ENCODE data around the gene ERCC2. TPM values are rescaled to one million over a fixed set of nuclear protein-coding genes. Genes with fewer than 3 reads are reported as not detected.

Gene ERCC2
- total and polyA plus RNA-seq, 2 donors: 5.0 to 14.2 TPM

- no peaks in the 10 kb centered on the region for H3K36me3 ChIP-seq (ENCODE audit: control insufficient read depth in 2 of 2, insufficient read depth in 2 of 2, low read length in 1 of 2)
- peaks cover 14 to 60% of the 10 kb centered on the region in 2 donors for H3K27me3 ChIP-seq (ENCODE audit: control insufficient read depth in 2 of 2, insufficient read depth in 1 of 2, low read length in 1 of 2)
- no peak overlapping the region for H3K4me3 ChIP-seq (ENCODE audit: low read length in 2 of 2)
- DNase-seq (ENCODE audit: low read depth in 6 of 9, low spot score in 9 of 9): no peak
- 17% methylated on average over 75 of the region's 75 CpGs for WGBS
- no peak overlapping the region for H3K27ac ChIP-seq (ENCODE audit: low read depth in 1 of 2, low read length in 1 of 2)
- H3K9me3 ChIP-seq (ENCODE audit: control insufficient read depth in 2 of 2, insufficient read depth in 1 of 2, low read length in 1 of 2): peaks cover 0 to 9% of the 10 kb centered on the region in 2 donors
- H3K4me1 ChIP-seq (ENCODE audit: control insufficient read depth in 2 of 2, insufficient read depth in 2 of 2, low read length in 2 of 2): peaks cover 0 to 5% of the 10 kb centered on the region in 2 donors
These were observed 15.2 kb upstream of the ERCC2 start for GRCh38 chr19:45385392-45386221.

DNA sequence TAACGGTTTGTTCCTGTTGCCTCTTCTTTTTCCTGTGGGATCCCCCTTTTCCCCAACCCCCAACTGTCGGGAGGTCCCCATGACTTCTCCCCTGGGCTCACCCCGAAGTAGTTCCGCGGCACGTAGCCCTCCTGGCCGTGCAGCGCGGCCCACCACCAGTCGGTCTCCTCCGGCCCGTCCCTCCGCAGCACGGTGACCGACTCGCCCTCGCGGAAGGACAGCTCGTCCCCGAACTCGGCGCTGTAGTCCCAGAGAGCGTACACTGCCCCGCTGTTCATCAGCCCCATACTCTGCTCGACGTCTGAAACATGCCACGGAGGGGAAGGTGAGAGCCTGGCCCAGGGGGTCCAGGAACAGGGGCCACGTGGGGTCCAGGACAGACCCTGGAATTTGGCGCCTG lies 12.1 kb upstream of the ERCC2 start:
- 91% methylated on average over 29 of the region's 29 CpGs for WGBS
- Histone ChIP-seq H3K27ac (ENCODE audit: low read depth in 1 of 2, low read length in 1 of 2) (no peak overlapping the region), H3K36me3 (ENCODE audit: control insufficient read depth in 2 of 2, insufficient read depth in 2 of 2, low read length in 1 of 2) (no peaks in the 10 kb centered on the region), H3K27me3 (ENCODE audit: control insufficient read depth in 2 of 2, insufficient read depth in 1 of 2, low read length in 1 of 2) (peaks cover 14 to 50% of the 10 kb centered on the region in 2 donors), H3K4me1 (ENCODE audit: control insufficient read depth in 2 of 2, insufficient read depth in 2 of 2, low read length in 2 of 2) (peaks cover 0 to 5% of the 10 kb centered on the region in 2 donors), H3K9me3 (ENCODE audit: control insufficient read depth in 2 of 2, insufficient read depth in 1 of 2, low read length in 1 of 2) (peaks cover 0 to 9% of the 10 kb centered on the region in 2 donors), H3K4me3 (ENCODE audit: low read length in 2 of 2) (no peak overlapping the region)
- no peak for DNase-seq (ENCODE audit: low read depth in 6 of 9, low spot score in 9 of 9)

DNA sequence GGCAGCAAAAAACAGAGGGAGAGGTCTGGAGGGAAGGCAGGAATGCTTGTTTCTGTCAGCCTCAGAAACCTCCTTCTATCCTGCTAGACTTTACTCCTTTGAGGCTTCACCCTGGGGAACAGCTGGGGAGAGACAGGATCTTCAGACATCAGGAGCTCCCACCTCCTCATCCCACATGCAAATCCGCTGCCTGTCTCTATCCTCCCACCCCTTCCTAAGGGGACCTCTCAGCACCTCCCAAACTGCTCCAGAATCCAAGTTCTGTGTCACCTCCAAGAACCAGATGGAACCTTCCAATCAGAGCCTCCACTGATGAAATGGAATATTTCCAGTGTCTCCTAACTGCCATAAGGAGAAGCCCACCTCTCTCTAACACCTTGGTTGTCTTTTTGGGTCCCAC lies 9.7 kb upstream of the ERCC2 start:
- WGBS: 92% methylated on average over 1 of the region's 1 CpG
- no peaks in the 10 kb centered on the region for H3K36me3 ChIP-seq (ENCODE audit: control insufficient read depth in 2 of 2, insufficient read depth in 2 of 2, low read length in 1 of 2)
- no peaks in the 10 kb centered on the region for H3K4me1 ChIP-seq (ENCODE audit: control insufficient read depth in 2 of 2, insufficient read depth in 2 of 2, low read length in 2 of 2)
- no peak overlapping the region for H3K27ac ChIP-seq (ENCODE audit: low read depth in 1 of 2, low read length in 1 of 2)
- no peak for DNase-seq (ENCODE audit: low read depth in 6 of 9, low spot score in 9 of 9)
- H3K27me3 ChIP-seq (ENCODE audit: control insufficient read depth in 2 of 2, insufficient read depth in 1 of 2, low read length in 1 of 2): peaks cover 4 to 27% of the 10 kb centered on the region in 2 donors
- no peak overlapping the region for H3K4me3 ChIP-seq (ENCODE audit: low read length in 2 of 2)
- H3K9me3 ChIP-seq (ENCODE audit: control insufficient read depth in 2 of 2, insufficient read depth in 1 of 2, low read length in 1 of 2): peaks cover 0 to 2% of the 10 kb centered on the region in 2 donors

DNA sequence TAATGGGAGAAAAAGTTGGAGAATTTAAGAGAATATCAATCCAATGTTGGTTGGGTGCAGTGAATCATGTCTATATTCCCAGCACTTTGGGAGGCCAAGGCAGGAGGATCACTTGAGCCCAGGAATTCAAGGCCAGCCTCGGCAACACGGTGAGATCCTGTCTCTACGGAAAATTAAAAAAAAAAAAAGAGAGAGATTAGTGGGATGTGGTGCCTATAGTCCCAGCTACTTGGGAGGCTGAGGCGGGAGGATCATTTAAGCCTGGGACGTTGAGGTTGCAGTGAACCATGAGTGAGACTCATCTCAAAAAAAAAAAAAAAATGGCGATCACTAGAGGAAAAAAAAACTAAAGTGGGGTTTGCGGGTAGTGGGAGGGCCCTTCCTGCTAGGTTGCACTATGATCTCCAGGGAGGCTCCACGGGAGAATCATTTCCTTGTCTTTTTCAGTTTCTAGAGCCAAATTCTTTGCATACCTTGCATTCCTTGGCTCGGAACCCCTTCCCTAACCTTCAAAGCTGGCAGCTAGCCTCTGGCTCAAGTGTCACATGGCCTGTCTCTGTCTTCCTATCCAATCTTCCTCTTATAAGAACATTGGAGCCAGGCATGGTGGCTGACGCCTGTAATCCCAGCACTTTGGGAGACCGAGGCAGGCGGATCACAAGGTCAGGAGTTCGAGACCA lies 5.8 kb upstream of the ERCC2 start:
- 84% methylated on average over 13 of the region's 13 CpGs for WGBS
- no peak overlapping the region for H3K27ac ChIP-seq (ENCODE audit: low read depth in 1 of 2, low read length in 1 of 2)
- no peak for DNase-seq (ENCODE audit: low read depth in 6 of 9, low spot score in 9 of 9)

GRCh38 chr19:45368737-45369340 lies 1.5 kb downstream of the ERCC2 start:
- no peaks in the 10 kb centered on the region for H3K9me3 ChIP-seq (ENCODE audit: control insufficient read depth in 2 of 2, insufficient read depth in 1 of 2, low read length in 1 of 2)
- 98% methylated on average over 11 of the region's 11 CpGs for WGBS
- H3K27me3 ChIP-seq (ENCODE audit: control insufficient read depth in 2 of 2, insufficient read depth in 1 of 2, low read length in 1 of 2): no peaks in the 10 kb centered on the region
- no peak for DNase-seq (ENCODE audit: low read depth in 6 of 9, low spot score in 9 of 9)
- no peak overlapping the region for H3K4me3 ChIP-seq (ENCODE audit: low read length in 2 of 2)
- H3K4me1 ChIP-seq (ENCODE audit: control insufficient read depth in 2 of 2, insufficient read depth in 2 of 2, low read length in 2 of 2): peaks cover 0 to 5% of the 10 kb centered on the region in 2 donors
- peaks cover 7 to 11% of the 10 kb centered on the region in 2 donors for H3K36me3 ChIP-seq (ENCODE audit: control insufficient read depth in 2 of 2, insufficient read depth in 2 of 2, low read length in 1 of 2)
- H3K27ac ChIP-seq (ENCODE audit: low read depth in 1 of 2, low read length in 1 of 2): no peak overlapping the region

More for the DNA sequence above, 5.8 kb upstream of the ERCC2 start:
- no peaks in the 10 kb centered on the region for H3K36me3 ChIP-seq (ENCODE audit: control insufficient read depth in 2 of 2, insufficient read depth in 2 of 2, low read length in 1 of 2)
- H3K4me3 ChIP-seq (ENCODE audit: low read length in 2 of 2): no peak overlapping the region
- H3K4me1 ChIP-seq (ENCODE audit: control insufficient read depth in 2 of 2, insufficient read depth in 2 of 2, low read length in 2 of 2): peaks cover 0 to 1% of the 10 kb centered on the region in 2 donors
- H3K9me3 ChIP-seq (ENCODE audit: control insufficient read depth in 2 of 2, insufficient read depth in 1 of 2, low read length in 1 of 2): no peaks in the 10 kb centered on the region
- H3K27me3 ChIP-seq (ENCODE audit: control insufficient read depth in 2 of 2, insufficient read depth in 1 of 2, low read length in 1 of 2): peaks cover 0 to 2% of the 10 kb centered on the region in 2 donors

- Histone ChIP-seq H3K27ac (ENCODE audit: low read depth in 1 of 2, low read length in 1 of 2) (no peak overlapping the region), H3K27me3 (ENCODE audit: control insufficient read depth in 2 of 2, insufficient read depth in 1 of 2, low read length in 1 of 2) (no peaks in the 10 kb centered on the region), H3K36me3 (ENCODE audit: control insufficient read depth in 2 of 2, insufficient read depth in 2 of 2, low read length in 1 of 2) (peaks cover 12 to 18% of the 10 kb centered on the region in 2 donors), H3K4me1 (ENCODE audit: control insufficient read depth in 2 of 2, insufficient read depth in 2 of 2, low read length in 2 of 2) (peaks cover 0 to 5% of the 10 kb centered on the region in 2 donors), H3K9me3 (ENCODE audit: control insufficient read depth in 2 of 2, insufficient read depth in 1 of 2, low read length in 1 of 2) (no peaks in the 10 kb centered on the region), H3K4me3 (ENCODE audit: low read length in 2 of 2) (no peak overlapping the region)
- WGBS: 99% methylated on average over 4 of the region's 4 CpGs
- no peak for DNase-seq (ENCODE audit: low read depth in 6 of 9, low spot score in 9 of 9)
These were observed 2.2 kb downstream of the ERCC2 start for GRCh38 chr19:45368127-45368526.

DNA sequence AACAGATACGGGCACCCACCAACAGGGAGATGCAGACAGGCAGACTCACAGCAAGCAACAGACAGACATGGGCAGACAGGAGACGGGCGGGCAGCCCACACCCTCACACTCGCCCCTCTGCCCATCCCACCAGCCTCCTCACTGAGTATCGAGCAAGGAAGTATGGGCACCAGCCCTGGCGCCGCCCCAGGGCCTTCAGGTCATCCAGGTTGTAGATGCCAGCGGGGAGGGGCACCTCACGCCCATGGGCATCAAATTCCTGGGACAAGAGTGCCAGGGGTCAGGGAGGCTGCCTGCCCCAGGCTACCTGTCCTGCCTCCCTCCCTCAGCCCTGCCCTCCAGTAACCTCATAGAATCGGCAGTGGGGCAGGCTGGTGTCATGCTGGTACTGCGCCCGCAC lies 5.7 kb downstream of the ERCC2 start:
- WGBS: 94% methylated on average over 12 of the region's 12 CpGs
- no peak overlapping the region for H3K4me3 ChIP-seq (ENCODE audit: low read length in 2 of 2)
- no peak for DNase-seq (ENCODE audit: low read depth in 6 of 9, low spot score in 9 of 9)
- H3K36me3 ChIP-seq (ENCODE audit: control insufficient read depth in 2 of 2, insufficient read depth in 2 of 2, low read length in 1 of 2): peaks cover 22 to 36% of the 10 kb centered on the region in 2 donors
- H3K9me3 ChIP-seq (ENCODE audit: control insufficient read depth in 2 of 2, insufficient read depth in 1 of 2, low read length in 1 of 2): no peaks in the 10 kb centered on the region
- no peak overlapping the region for H3K27ac ChIP-seq (ENCODE audit: low read depth in 1 of 2, low read length in 1 of 2)
- H3K27me3 ChIP-seq (ENCODE audit: control insufficient read depth in 2 of 2, insufficient read depth in 1 of 2, low read length in 1 of 2): no peaks in the 10 kb centered on the region
- H3K4me1 ChIP-seq (ENCODE audit: control insufficient read depth in 2 of 2, insufficient read depth in 2 of 2, low read length in 2 of 2): no peaks in the 10 kb centered on the region

DNA sequence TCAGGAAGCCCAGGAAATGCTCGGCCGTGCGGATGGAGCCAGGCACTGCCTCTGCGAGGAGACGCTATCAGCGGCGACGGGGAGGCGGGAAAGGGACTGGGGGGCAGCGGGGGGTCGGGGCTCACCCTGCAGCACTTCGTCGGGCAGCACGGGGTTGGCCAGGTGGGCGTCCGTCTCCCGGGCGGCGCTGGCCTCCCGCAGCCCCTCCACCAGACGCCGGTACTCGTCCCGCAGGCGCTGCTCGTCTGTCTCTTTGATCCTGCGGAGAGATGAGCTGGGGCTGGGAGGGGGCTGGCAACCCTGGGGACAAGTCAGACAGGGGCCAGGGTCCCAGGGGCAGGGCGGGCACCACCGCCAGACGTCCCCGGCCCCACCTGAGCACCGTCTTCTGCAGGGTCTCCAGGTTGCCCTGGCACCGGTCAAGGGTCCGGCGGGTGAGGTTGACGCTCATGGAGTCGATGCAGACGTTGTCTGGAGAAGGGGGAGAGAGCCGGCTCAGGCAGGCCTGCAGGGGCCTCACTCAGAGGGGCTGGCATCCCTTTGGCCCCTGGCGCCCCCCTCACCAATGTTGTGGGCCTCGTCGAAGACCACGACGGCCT lies 6.4 kb downstream of the ERCC2 start:
- Histone ChIP-seq H3K27me3 (ENCODE audit: control insufficient read depth in 2 of 2, insufficient read depth in 1 of 2, low read length in 1 of 2) (no peaks in the 10 kb centered on the region), H3K9me3 (ENCODE audit: control insufficient read depth in 2 of 2, insufficient read depth in 1 of 2, low read length in 1 of 2) (no peaks in the 10 kb centered on the region), H3K36me3 (ENCODE audit: control insufficient read depth in 2 of 2, insufficient read depth in 2 of 2, low read length in 1 of 2) (peaks cover 28 to 36% of the 10 kb centered on the region in 2 donors), H3K4me3 (ENCODE audit: low read length in 2 of 2) (no peak overlapping the region), H3K4me1 (ENCODE audit: control insufficient read depth in 2 of 2, insufficient read depth in 2 of 2, low read length in 2 of 2) (no peaks in the 10 kb centered on the region), H3K27ac (ENCODE audit: low read depth in 1 of 2, low read length in 1 of 2) (no peak overlapping the region)
- no peak for DNase-seq (ENCODE audit: low read depth in 6 of 9, low spot score in 9 of 9)
- 95% methylated on average over 44 of the region's 44 CpGs for WGBS
